Measurements from ENCODE around the gene SEC61A1.

The SEC61A1 gene

DNA sequence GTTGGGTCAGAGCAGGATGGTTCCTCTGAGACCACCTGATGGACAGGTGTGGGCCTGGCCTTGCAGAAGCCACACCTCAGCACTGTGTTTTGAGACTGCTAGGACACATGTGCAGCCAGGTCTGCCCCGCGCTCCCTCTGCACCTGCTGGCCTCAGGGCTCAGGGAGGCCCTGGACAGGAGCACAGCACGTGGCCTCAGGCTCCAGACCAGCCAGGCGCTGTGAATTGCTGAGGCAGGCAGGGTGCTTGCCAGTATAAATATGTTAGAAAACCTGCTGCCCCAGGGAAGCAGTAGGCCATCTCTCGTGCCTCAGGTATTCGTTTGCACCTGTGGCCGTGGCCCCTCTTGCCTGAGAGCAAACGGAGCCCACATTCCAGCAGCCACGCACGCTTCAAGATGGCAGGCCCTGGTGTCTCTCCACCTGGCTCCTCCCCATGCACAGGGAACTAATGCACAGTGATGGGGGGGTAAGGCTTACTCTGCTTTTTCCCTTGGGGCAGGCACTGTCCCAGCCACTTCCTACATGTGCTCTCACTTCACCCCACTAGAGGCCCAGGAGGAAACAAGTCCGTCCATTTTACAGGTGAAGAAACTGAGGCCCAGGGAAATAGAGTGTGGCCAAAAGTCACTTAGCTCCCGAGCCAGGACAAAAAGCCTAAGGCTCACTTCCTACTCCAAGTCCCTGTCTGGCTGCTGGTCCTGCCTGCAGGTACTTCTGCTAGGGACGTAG, 20.4 kb downstream of the SEC61A1 start:
- H3K4me3 ChIP-seq (ENCODE audit: low read depth in 1 of 2, low read length in 2 of 2), result no peak overlapping the region
- H3K36me3 ChIP-seq (ENCODE audit: insufficient read depth, low read length), result peaks cover 45% of the 10 kb centered on the region
- H3K27me3 ChIP-seq (ENCODE audit: control insufficient read depth in 1 of 2, insufficient read depth in 2 of 2, low read length in 2 of 2), result no peaks in the 10 kb centered on the region

GRCh38 chr3:128073185-128073725, 21.0 kb downstream of the SEC61A1 start:
- no peak overlapping the region for H3K9ac ChIP-seq (ENCODE audit: low read length)
- H3K27me3 ChIP-seq (ENCODE audit: control insufficient read depth in 1 of 2, insufficient read depth in 2 of 2, low read length in 2 of 2), result no peaks in the 10 kb centered on the region

More for the DNA sequence above, 20.4 kb downstream of the SEC61A1 start:
- no peak overlapping the region for H3K9ac ChIP-seq (ENCODE audit: low read length)
- peaks cover 12% of the 10 kb centered on the region for H3K4me1 ChIP-seq (ENCODE audit: insufficient read depth, low read length)
- H3K27ac ChIP-seq (ENCODE audit: low read depth, low read length), result no peak overlapping the region
- no peaks in the 10 kb centered on the region for H3K9me3 ChIP-seq (ENCODE audit: low read length)

GRCh38 chr3:128073807-128074206, 21.6 kb downstream of the SEC61A1 start:
- peaks cover 33% of the 10 kb centered on the region for H3K36me3 ChIP-seq (ENCODE audit: insufficient read depth, low read length)
- no peak overlapping the region for H3K27ac ChIP-seq (ENCODE audit: low read depth, low read length)
- H3K4me1 ChIP-seq (ENCODE audit: insufficient read depth, low read length), result peaks cover 13% of the 10 kb centered on the region
- no peak overlapping the region for H3K4me3 ChIP-seq (ENCODE audit: low read depth in 1 of 2, low read length in 2 of 2)
- H3K27me3 ChIP-seq (ENCODE audit: control insufficient read depth in 1 of 2, insufficient read depth in 2 of 2, low read length in 2 of 2), result no peaks in the 10 kb centered on the region
- H3K9ac ChIP-seq (ENCODE audit: low read length), result no peak overlapping the region
- no peaks in the 10 kb centered on the region for H3K9me3 ChIP-seq (ENCODE audit: low read length)

More at GRCh38 chr3:128073185-128073725, 21.0 kb downstream of the SEC61A1 start:
- H3K36me3 ChIP-seq (ENCODE audit: insufficient read depth, low read length), result peaks cover 38% of the 10 kb centered on the region
- H3K9me3 ChIP-seq (ENCODE audit: low read length), result no peaks in the 10 kb centered on the region
- no peak overlapping the region for H3K27ac ChIP-seq (ENCODE audit: low read depth, low read length)
- H3K4me1 ChIP-seq (ENCODE audit: insufficient read depth, low read length), result peaks cover 13% of the 10 kb centered on the region
- H3K4me3 ChIP-seq (ENCODE audit: low read depth in 1 of 2, low read length in 2 of 2), result no peak overlapping the region

- no peaks in the 10 kb centered on the region for H3K27me3 ChIP-seq (ENCODE audit: control insufficient read depth in 1 of 2, insufficient read depth in 2 of 2, low read length in 2 of 2)
- H3K27ac ChIP-seq (ENCODE audit: low read depth, low read length), result peak overlapping the region; percentile 5
- H3K4me1 ChIP-seq (ENCODE audit: insufficient read depth, low read length), result peaks cover 13% of the 10 kb centered on the region
- peak overlapping the region; percentile 39 to 79 for H3K4me3 ChIP-seq (ENCODE audit: low read depth in 1 of 2, low read length in 2 of 2)
- H3K9me3 ChIP-seq (ENCODE audit: low read length), result no peaks in the 10 kb centered on the region
- H3K36me3 ChIP-seq (ENCODE audit: insufficient read depth, low read length), result peaks cover 22% of the 10 kb centered on the region
- no peak overlapping the region for H3K9ac ChIP-seq (ENCODE audit: low read length)
Measured at GRCh38 chr3:128074851-128075521, 22.7 kb downstream of the SEC61A1 start.

- Histone ChIP-seq H3K4me3 (ENCODE audit: low read depth in 1 of 2, low read length in 2 of 2) (peak overlapping the region; percentile 69 to 79), H3K36me3 (ENCODE audit: insufficient read depth, low read length) (peaks cover 14% of the 10 kb centered on the region), H3K4me1 (ENCODE audit: insufficient read depth, low read length) (peaks cover 13% of the 10 kb centered on the region), H3K27ac (ENCODE audit: low read depth, low read length) (peak overlapping the region; percentile 5), H3K9ac (ENCODE audit: low read length) (peak overlapping the region; percentile 39), H3K27me3 (ENCODE audit: control insufficient read depth in 1 of 2, insufficient read depth in 2 of 2, low read length in 2 of 2) (no peaks in the 10 kb centered on the region), H3K9me3 (ENCODE audit: low read length) (no peaks in the 10 kb centered on the region)
Measured at GRCh38 chr3:128075522-128076482, 23.6 kb downstream of the SEC61A1 start.

GRCh38 chr3:128076483-128077201, 24.4 kb downstream of the SEC61A1 start:
- peaks cover 13% of the 10 kb centered on the region for H3K4me1 ChIP-seq (ENCODE audit: insufficient read depth, low read length)
- H3K27me3 ChIP-seq (ENCODE audit: control insufficient read depth in 1 of 2, insufficient read depth in 2 of 2, low read length in 2 of 2), result no peaks in the 10 kb centered on the region
- peak overlapping the region; percentile 69 to 79 for H3K4me3 ChIP-seq (ENCODE audit: low read depth in 1 of 2, low read length in 2 of 2)
- H3K36me3 ChIP-seq (ENCODE audit: insufficient read depth, low read length), result peaks cover 6% of the 10 kb centered on the region
- no peak overlapping the region for H3K9ac ChIP-seq (ENCODE audit: low read length)
- H3K27ac ChIP-seq (ENCODE audit: low read depth, low read length), result no peak overlapping the region
- no peaks in the 10 kb centered on the region for H3K9me3 ChIP-seq (ENCODE audit: low read length)

DNA sequence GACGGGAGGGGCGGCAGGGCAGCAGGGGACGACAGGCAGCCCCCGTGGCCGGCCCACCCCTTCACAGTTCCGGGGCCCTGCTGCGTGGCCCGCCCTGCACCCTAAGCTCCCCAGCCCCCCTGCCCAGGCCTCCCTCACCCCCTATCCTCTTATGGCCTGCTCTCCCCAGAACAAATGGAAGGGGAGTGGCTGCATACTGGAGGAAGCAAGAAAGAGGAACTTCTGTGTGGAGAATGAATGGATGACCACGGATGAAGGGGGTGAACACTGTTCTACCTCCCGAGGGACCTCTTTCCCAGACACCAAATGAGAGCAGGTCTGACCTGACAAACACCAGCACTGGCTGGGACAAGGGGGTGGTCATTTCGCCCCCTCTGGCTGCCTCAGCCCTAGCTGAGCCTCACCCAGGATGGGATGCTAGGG, 25.0 kb downstream of the SEC61A1 start:
- Histone ChIP-seq H3K27ac (ENCODE audit: low read depth, low read length) (no peak overlapping the region), H3K27me3 (ENCODE audit: control insufficient read depth in 1 of 2, insufficient read depth in 2 of 2, low read length in 2 of 2) (no peaks in the 10 kb centered on the region), H3K36me3 (ENCODE audit: insufficient read depth, low read length) (peaks cover 4% of the 10 kb centered on the region), H3K9ac (ENCODE audit: low read length) (no peak overlapping the region), H3K4me3 (ENCODE audit: low read depth in 1 of 2, low read length in 2 of 2) (peak overlapping the region in 1 of 2 donors; percentile 69), H3K9me3 (ENCODE audit: low read length) (no peaks in the 10 kb centered on the region), H3K4me1 (ENCODE audit: insufficient read depth, low read length) (peaks cover 13% of the 10 kb centered on the region)

- H3K4me3 ChIP-seq (ENCODE audit: low read depth in 1 of 2, low read length in 2 of 2), result no peak overlapping the region
- H3K36me3 ChIP-seq (ENCODE audit: insufficient read depth, low read length), result peaks cover 3% of the 10 kb centered on the region
- H3K9ac ChIP-seq (ENCODE audit: low read length), result no peak overlapping the region
- H3K4me1 ChIP-seq (ENCODE audit: insufficient read depth, low read length), result peaks cover 13% of the 10 kb centered on the region
- H3K9me3 ChIP-seq (ENCODE audit: low read length), result no peaks in the 10 kb centered on the region
- no peak overlapping the region for H3K27ac ChIP-seq (ENCODE audit: low read depth, low read length)
- H3K27me3 ChIP-seq (ENCODE audit: control insufficient read depth in 1 of 2, insufficient read depth in 2 of 2, low read length in 2 of 2), result no peaks in the 10 kb centered on the region
Measured at GRCh38 chr3:128077665-128078064, 25.4 kb downstream of the SEC61A1 start.

- H3K9ac ChIP-seq (ENCODE audit: low read length), result no peak overlapping the region
- no peaks in the 10 kb centered on the region for H3K27me3 ChIP-seq (ENCODE audit: control insufficient read depth in 1 of 2, insufficient read depth in 2 of 2, low read length in 2 of 2)
- H3K27ac ChIP-seq (ENCODE audit: low read depth, low read length), result no peak overlapping the region
- H3K4me1 ChIP-seq (ENCODE audit: insufficient read depth, low read length), result peaks cover 18% of the 10 kb centered on the region
- no peaks in the 10 kb centered on the region for H3K36me3 ChIP-seq (ENCODE audit: insufficient read depth, low read length)
- no peaks in the 10 kb centered on the region for H3K9me3 ChIP-seq (ENCODE audit: low read length)
- no peak overlapping the region for H3K4me3 ChIP-seq (ENCODE audit: low read depth in 1 of 2, low read length in 2 of 2)
Measured at GRCh38 chr3:128078322-128078721, 26.1 kb downstream of the SEC61A1 start.

DNA sequence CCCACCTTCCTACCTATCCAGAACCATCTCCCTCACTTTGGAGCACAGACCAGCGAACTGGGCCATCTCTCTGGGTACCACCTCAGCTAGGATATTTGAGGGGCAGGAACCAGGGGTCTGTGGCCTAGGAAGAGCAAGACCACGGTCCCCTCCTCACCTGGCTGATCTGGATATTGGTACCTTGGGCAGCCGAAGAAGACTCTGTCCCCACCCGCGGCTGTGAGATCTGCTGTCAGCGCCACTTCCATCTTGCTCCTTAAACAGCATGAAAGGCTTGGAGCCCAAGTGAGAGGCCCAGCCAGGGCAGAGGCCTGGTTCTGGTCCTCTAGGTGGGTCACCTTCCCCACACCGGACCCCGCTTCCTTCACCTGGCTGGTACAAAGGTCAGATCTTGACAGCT, 26.6 kb downstream of the SEC61A1 start:
- Histone ChIP-seq H3K36me3 (ENCODE audit: insufficient read depth, low read length) (no peaks in the 10 kb centered on the region), H3K27ac (ENCODE audit: low read depth, low read length) (no peak overlapping the region), H3K4me1 (ENCODE audit: insufficient read depth, low read length) (peaks cover 24% of the 10 kb centered on the region), H3K4me3 (ENCODE audit: low read depth in 1 of 2, low read length in 2 of 2) (no peak overlapping the region), H3K9ac (ENCODE audit: low read length) (no peak overlapping the region), H3K9me3 (ENCODE audit: low read length) (no peaks in the 10 kb centered on the region), H3K27me3 (ENCODE audit: control insufficient read depth in 1 of 2, insufficient read depth in 2 of 2, low read length in 2 of 2) (no peaks in the 10 kb centered on the region)
